LNCaP clone FGC (cell line): ENCODE results near the gene CDKAL1.

ENCODE experiments used
- DNase-seq: peaks from one replicate; pipeline ENCODE4 v3.0.0-alpha.2; 2011; ENCODE audit warnings: low read depth
- H3K4me3 ChIP-seq: 2 replicates; pipeline ENCODE4 v1.5.1; 2011; ENCODE audit warnings: mild to moderate bottlenecking, low read depth, low read length, control low read depth
- TF ChIP-seq, protein P1 (sequence below): IDR thresholded peaks from 2 replicates; pipeline ENCODE4 v1.5.1; 2012; ENCODE audit warnings: mild to moderate bottlenecking; ENCODE audit not compliant: control insufficient read depth, insufficient read depth; ENCODE audit errors: extremely low read depth

CDKAL1 gene

DNA sequence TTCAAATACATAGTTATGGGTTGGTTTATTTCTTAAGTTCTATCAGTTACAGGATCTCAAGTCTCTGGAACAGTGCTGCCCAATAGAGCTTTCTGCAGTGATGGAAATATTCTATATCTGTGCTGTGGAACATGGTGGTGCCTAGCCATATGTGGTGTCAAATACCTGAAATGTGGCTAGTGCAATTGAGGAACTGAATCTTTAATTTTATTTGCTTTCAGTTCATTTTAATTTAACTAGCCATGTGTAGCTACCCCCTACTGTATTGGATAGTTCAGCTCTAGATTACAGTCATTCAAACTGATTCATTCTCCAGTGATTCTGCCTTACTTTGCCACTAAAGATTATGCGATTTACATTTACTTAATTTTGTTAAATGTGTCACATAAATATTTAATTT is 503.2 kb downstream of the CDKAL1 start:
- DNase-seq, result no peak
- H3K4me3 ChIP-seq, result no peak overlapping the region
- TF ChIP-seq, protein P1, sequence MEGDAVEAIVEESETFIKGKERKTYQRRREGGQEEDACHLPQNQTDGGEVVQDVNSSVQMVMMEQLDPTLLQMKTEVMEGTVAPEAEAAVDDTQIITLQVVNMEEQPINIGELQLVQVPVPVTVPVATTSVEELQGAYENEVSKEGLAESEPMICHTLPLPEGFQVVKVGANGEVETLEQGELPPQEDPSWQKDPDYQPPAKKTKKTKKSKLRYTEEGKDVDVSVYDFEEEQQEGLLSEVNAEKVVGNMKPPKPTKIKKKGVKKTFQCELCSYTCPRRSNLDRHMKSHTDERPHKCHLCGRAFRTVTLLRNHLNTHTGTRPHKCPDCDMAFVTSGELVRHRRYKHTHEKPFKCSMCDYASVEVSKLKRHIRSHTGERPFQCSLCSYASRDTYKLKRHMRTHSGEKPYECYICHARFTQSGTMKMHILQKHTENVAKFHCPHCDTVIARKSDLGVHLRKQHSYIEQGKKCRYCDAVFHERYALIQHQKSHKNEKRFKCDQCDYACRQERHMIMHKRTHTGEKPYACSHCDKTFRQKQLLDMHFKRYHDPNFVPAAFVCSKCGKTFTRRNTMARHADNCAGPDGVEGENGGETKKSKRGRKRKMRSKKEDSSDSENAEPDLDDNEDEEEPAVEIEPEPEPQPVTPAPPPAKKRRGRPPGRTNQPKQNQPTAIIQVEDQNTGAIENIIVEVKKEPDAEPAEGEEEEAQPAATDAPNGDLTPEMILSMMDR, result no peak

DNA sequence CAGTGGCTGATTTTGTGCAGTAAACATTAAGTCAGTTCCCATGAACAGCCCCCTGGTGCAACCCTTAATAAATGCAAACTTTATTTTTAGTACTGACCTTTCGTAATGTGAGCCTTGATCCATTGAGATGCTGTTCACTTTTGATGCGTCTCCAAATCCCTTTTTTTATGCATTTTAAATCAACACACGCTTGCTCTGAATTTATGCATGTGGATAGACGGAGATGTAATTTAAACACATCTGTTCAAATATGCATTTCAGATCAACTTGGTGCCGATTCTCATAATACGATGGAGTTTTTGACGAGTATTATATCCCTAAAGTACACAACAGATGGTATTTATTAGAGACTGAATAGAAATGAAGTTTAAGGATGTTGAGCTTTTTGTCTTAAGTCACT is 505.7 kb downstream of the CDKAL1 start:
- TF ChIP-seq, protein P1, result no peak

DNA sequence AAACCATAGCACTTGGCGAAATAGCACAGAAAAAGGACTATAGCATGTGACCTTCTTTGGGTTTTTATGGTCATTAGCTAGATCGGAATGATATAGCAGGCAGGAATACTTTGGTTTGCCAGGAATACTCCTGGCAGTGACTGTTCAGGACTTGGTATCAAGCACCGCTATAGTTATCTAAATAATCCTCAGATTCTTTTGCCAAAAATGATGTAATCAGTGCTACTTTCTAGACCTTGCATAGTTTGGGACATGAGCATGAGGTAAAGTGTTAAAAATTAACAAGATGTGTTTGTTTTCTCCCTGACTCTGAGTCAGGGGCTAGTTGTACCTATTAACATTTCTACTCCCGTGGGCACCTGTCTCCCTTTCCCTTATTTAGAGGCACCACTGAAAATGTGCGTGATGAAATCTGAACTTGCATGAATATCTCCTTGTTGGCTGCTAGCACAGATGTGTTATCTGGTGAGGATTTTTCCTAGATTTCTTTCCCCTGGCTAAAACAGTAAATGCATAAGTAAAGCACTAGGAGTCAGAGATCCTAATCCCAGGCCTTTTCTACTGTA is 511.0 kb downstream of the CDKAL1 start:
- TF ChIP-seq, protein P1, result no peak

More for the DNA sequence above, 505.7 kb downstream of the CDKAL1 start:
- DNase-seq, result no peak
- no peak overlapping the region for H3K4me3 ChIP-seq

DNA sequence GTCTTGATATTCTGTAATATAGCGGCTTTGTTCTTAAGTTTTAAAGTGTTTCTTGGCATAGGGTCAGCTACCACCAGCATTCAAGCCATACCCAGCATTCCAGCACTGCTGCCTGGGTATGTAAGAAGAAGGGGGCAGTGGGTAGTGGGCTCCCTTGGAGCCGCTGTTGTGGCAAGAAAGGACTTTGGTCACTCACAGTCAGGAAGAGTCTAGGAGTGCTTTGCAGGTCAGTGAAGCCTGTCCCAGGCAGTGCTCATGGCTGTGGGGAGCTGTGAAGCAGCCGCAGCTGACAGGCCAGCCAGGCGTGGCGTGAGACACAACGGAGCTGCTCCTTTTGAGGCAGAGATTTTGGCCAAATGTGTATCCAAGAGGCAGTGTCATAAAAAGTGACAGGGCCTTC is 512.0 kb downstream of the CDKAL1 start:
- DNase-seq, result no peak
- TF ChIP-seq, protein P1, result no peak

More for the DNA sequence above, 511.0 kb downstream of the CDKAL1 start:
- no peak overlapping the region for H3K4me3 ChIP-seq
- peak; percentile 47 for DNase-seq

DNA sequence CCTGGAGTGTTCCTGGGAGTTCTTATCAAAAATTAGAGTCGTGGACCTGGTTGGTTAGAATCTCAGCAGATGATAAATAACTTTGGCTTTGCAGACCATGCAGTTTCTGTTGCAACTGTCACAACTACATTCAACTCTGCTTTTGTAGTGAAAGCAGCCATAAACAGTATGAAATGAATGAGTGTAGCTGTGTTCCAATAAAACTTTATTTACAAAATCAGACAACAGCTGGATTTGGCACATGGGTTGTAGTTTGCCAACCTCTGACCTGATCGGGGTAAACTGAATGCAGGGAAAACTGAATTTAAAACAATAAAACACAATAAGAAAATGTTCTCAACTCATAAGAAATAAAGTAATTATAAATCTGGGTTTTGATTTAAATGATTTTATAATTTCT is 513.8 kb downstream of the CDKAL1 start:
- TF ChIP-seq, protein P1, result no peak
- no peak overlapping the region for H3K4me3 ChIP-seq
- no peak for DNase-seq

More for the DNA sequence above, 512.0 kb downstream of the CDKAL1 start:
- no peak overlapping the region for H3K4me3 ChIP-seq

DNA sequence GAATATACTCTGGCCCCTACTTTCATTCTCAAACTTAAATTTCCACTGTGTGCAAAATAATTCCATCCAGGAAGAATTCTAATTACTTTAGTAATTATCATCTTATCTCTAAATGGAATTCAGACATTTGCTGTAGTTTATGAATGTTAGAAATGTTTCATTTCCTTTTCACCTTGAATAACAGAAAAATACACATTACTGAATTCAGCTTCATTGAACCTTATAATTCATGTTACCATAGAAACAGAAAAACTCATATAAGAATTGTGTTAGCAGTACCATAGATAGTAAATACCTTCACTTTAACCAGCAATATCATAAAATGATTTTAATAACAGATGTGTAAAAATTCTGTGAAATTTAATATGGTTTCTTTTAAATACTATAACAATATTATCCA is 514.9 kb downstream of the CDKAL1 start:
- no peak overlapping the region for H3K4me3 ChIP-seq
- no peak for DNase-seq
- TF ChIP-seq, protein P1, result no peak

DNA sequence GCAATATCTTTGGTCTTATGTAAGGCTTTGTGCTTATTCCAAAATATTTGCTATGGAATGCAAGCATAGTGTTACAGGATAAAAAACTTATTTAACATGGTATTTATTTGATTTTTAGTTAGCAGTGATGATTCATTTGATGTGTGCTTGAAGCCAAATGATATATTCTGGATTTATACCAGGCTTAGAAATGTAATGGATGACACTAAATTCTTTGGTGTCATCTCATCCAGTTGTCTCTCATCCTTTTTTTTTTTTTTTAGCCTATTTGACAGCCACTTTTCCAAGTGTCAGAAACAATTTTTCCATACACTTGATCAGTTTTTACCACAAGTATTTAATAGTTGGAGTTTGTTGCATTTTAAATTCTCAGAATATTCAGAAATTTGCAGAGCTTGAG is 515.3 kb downstream of the CDKAL1 start:
- TF ChIP-seq, protein P1, result no peak
- no peak for DNase-seq
- H3K4me3 ChIP-seq, result no peak overlapping the region
